Caco-2 (cell line): ENCODE measurements around the gene FAS. TPM values are rescaled to one million over a fixed set of nuclear protein-coding genes. Genes with fewer than 3 reads are reported as not detected.

Experiments
- BruUV-seq: library from RNA; stranded (reverse); fragments of 400-500 nt; replicated peaks from 2 replicates; lab custom pipeline; 2021; lab: Mats Ljungman, UMichigan
- CTCF ChIA-PET: fragments of 300-600 bp; sonication (Branson Sonifier 250); formaldehyde crosslinking; loops from one replicate; lab custom pipeline; 2022; ENCODE audit warnings: antibody characterized with exemption; lab: Charles Lee
- POLR2A ChIA-PET: fragments of 300-600 bp; sonication (Branson Sonifier 250); formaldehyde crosslinking; loops from one replicate; lab custom pipeline; 2022; ENCODE audit warnings: antibody characterized with exemption; lab: Charles Lee
- DNase-seq, 2 experiments: peaks; one replicate each; pipeline versions ENCODE4 v3.0.0 to v3.0.0-alpha.2; 2020 to 2022
- H3K27me3 ChIP-seq: replicated peaks from 2 replicates; pipeline ENCODE4 v1.6.0; 2011; ENCODE audit warnings: low read length; ENCODE audit not compliant: control insufficient read depth, insufficient read depth
- H3K36me3 ChIP-seq: 2 replicates; pipeline ENCODE4 v1.5.1; 2011; ENCODE audit warnings: low read length; ENCODE audit not compliant: control insufficient read depth, insufficient read depth
- H3K4me1 ChIP-seq: fragments of 250-450 bp; sonication (Bioruptor Pico); 2 replicates; pipeline ENCODE4 v1.5.1; 2020; ENCODE audit warnings: mild to moderate bottlenecking
- H3K4me3 ChIP-seq: 2 replicates; pipeline ENCODE4 v1.5.1; 2011; ENCODE audit warnings: low read depth, mild to moderate bottlenecking, control low read depth, low read length
- H3K9me3 ChIP-seq: fragments of 250-450 bp; sonication (Bioruptor Pico); 2 replicates; pipeline ENCODE4 v1.5.1; 2020; ENCODE audit warnings: mild to moderate bottlenecking, moderate library complexity
- H3K27ac Mint-ChIP-seq: one replicate; pipeline ENCODE4 v1.8.0; 2022; ENCODE audit warnings: mixed read lengths; ENCODE audit not compliant: unreplicated experiment
- H3K27me3 Mint-ChIP-seq: one replicate; pipeline ENCODE4 v1.8.0; 2022; ENCODE audit warnings: mixed read lengths; ENCODE audit not compliant: insufficient read depth, unreplicated experiment
- H3K36me3 Mint-ChIP-seq: one replicate; pipeline ENCODE4 v1.8.0; 2022; ENCODE audit warnings: mild to moderate bottlenecking, mixed read lengths; ENCODE audit not compliant: insufficient read depth, unreplicated experiment
- H3K4me1 Mint-ChIP-seq: one replicate; pipeline ENCODE4 v1.8.0; 2022; ENCODE audit warnings: low read depth, mixed read lengths; ENCODE audit not compliant: unreplicated experiment
- H3K4me3 Mint-ChIP-seq: one replicate; pipeline ENCODE4 v1.8.0; 2022; ENCODE audit warnings: mild to moderate bottlenecking, moderate library complexity, mixed read lengths; ENCODE audit not compliant: unreplicated experiment
- H3K9me3 Mint-ChIP-seq: one replicate; pipeline ENCODE4 v1.8.0; 2022; ENCODE audit warnings: mixed read lengths; ENCODE audit not compliant: unreplicated experiment
- intact Hi-C: fragments of 100-400 bp; cut with micrococcal nuclease; formaldehyde crosslinking; loops from one replicate; pipeline ENCODE4 v1.10.0; 2022; ENCODE audit not compliant: unreplicated experiment
- total RNA-seq: library from RNA; stranded (reverse); gene quantifications from 2 replicates; pipeline ENCODE4 v1.2.3, GENCODE V29; 2022
- TF ChIP-seq, protein P1 (sequence below), 2 experiments: fragments of 200-600 bp in 1 of 2; IDR thresholded peaks; 1 replicate in 1 of 2; 2 replicates in 1 of 2; pipeline versions ENCODE4 v1.5.1 to v1.8.0; 2011 to 2022; ENCODE audit warnings: antibody characterized with exemption in 1 of 2, control low read depth in 1 of 2, inconsistent platforms in 1 of 2, low read depth in 1 of 2, low read length in 1 of 2, mild to moderate bottlenecking in 1 of 2, moderate library complexity in 1 of 2; ENCODE audit not compliant: insufficient read depth in 1 of 2, severe bottlenecking in 1 of 2, unreplicated experiment in 1 of 2

FAS gene
- total RNA-seq, 1 experiment from 2014 or later = not detected

DNA sequence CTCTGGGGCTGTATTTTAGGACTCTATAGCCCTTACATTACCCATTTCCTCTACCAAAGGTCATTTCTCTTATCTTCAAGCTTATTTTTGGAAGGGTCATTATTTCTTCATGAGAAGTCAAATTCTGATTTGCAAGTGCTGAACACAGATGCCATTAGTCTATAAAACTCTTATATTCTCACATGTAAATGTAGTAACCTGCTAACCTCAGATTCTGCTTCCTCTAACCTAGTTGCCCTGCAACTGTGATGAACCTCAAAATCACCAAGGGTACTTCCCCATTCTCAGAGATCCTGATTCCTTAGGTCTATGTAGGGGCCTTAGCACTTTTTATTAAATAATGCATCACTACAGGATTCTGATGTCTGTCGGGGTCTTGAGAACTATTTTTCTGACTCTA lies 6.3 kb downstream of the FAS start:
- no peak overlapping the region for H3K4me3 Mint-ChIP-seq
- H3K27ac Mint-ChIP-seq = no peak overlapping the region
- intact Hi-C loops = no loop called here
- no TSS peak for BruUV-seq
- no peaks in the 10 kb centered on the region for H3K4me1 ChIP-seq
- no peaks in the 10 kb centered on the region for H3K4me1 Mint-ChIP-seq
- ChIA-PET CTCF (no interaction called here), POLR2A (no interaction called here)
- TF ChIP-seq, protein P1, sequence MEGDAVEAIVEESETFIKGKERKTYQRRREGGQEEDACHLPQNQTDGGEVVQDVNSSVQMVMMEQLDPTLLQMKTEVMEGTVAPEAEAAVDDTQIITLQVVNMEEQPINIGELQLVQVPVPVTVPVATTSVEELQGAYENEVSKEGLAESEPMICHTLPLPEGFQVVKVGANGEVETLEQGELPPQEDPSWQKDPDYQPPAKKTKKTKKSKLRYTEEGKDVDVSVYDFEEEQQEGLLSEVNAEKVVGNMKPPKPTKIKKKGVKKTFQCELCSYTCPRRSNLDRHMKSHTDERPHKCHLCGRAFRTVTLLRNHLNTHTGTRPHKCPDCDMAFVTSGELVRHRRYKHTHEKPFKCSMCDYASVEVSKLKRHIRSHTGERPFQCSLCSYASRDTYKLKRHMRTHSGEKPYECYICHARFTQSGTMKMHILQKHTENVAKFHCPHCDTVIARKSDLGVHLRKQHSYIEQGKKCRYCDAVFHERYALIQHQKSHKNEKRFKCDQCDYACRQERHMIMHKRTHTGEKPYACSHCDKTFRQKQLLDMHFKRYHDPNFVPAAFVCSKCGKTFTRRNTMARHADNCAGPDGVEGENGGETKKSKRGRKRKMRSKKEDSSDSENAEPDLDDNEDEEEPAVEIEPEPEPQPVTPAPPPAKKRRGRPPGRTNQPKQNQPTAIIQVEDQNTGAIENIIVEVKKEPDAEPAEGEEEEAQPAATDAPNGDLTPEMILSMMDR (IDR thresholded peaks at IDR 0.05; ENCODE audit: insufficient read depth in 1 of 2, low read depth in 1 of 2, low read length in 1 of 2, severe bottlenecking in 1 of 2, unreplicated experiment in 1 of 2) = no peak
- no peaks in the 10 kb centered on the region for H3K36me3 ChIP-seq
- H3K9me3 ChIP-seq = no peaks in the 10 kb centered on the region
- no peak for DNase-seq
- H3K36me3 Mint-ChIP-seq = no peaks in the 10 kb centered on the region
- H3K27me3 ChIP-seq = no peaks in the 10 kb centered on the region; the same call in 1 of the 2 replicates
- peaks cover 17% of the 10 kb centered on the region for H3K27me3 Mint-ChIP-seq
- no peak overlapping the region for H3K4me3 ChIP-seq
- H3K9me3 Mint-ChIP-seq = no peaks in the 10 kb centered on the region

DNA sequence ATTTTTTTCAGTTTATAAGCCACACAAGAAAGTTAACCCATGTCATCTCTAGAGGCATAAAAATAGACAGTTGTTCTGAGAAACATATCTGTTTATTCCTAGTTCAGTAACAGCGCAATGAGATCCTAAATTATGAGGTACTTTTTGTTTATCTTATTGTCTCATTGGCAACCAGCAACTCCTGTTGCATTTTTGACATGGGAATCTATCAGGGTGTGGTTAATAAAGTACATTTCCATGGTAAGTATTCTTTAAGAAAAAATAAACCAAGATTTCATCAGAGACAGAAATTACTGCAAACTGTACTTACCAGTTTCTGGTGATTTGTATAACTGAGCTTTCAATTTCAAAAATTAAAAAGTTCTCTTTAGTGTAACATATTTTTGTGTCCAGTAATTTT lies 9.0 kb downstream of the FAS start:
- H3K4me3 Mint-ChIP-seq = no peak overlapping the region
- CTCF ChIA-PET = no interaction called here
- intact Hi-C loops = no loop called here
- TF ChIP-seq, protein P1 (IDR thresholded peaks at IDR 0.05; ENCODE audit: insufficient read depth in 1 of 2, low read depth in 1 of 2, low read length in 1 of 2, severe bottlenecking in 1 of 2, unreplicated experiment in 1 of 2) = no peak
- Histone ChIP-seq H3K36me3 (no peaks in the 10 kb centered on the region), H3K9me3 (no peaks in the 10 kb centered on the region), H3K27me3 (no peaks in the 10 kb centered on the region), H3K4me1 (no peaks in the 10 kb centered on the region), H3K4me3 (no peak overlapping the region)
- H3K9me3 Mint-ChIP-seq = no peaks in the 10 kb centered on the region
- H3K27ac Mint-ChIP-seq = no peak overlapping the region
- no peaks in the 10 kb centered on the region for H3K4me1 Mint-ChIP-seq
- H3K36me3 Mint-ChIP-seq = no peaks in the 10 kb centered on the region
- POLR2A ChIA-PET = no interaction called here
- no TSS peak for BruUV-seq
- peaks cover 12% of the 10 kb centered on the region for H3K27me3 Mint-ChIP-seq
- no peak for DNase-seq

DNA sequence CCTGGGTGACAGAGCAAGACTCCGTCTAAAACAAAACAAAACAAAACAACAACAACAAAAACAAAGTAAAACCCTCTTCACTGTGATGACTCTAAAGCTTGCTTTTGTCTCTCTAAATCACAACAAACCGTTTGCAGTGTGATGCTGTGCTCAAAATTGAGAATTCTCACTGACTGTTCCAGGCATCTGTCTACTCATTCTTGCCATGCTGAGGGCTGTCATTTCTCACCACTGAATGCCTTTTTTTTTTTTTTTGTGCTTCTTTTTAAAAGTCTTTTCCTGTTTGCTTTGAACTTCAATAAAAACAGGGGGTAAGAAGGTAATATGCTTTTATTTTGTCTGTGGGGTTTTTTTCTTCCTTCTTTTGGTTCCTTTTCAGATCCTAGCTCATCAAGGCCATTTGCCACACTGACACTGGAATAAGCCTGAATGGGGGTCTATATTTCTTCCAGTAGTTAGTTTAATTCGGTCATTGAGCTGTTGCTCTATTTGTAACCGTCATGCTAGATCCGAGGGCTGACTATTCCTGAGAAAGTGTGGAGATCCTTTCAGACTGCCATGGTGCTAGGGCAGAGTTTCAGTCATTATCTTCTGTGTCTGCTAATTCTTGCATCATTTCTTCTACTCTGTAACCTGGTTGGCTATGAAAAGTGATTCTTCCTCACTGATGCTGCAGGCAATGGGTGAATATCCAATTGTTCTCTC lies 10.6 kb downstream of the FAS start:
- BruUV-seq = no TSS peak
- H3K9me3 ChIP-seq = no peaks in the 10 kb centered on the region
- TF ChIP-seq, protein P1 (IDR thresholded peaks at IDR 0.05; ENCODE audit: insufficient read depth in 1 of 2, low read depth in 1 of 2, low read length in 1 of 2, severe bottlenecking in 1 of 2, unreplicated experiment in 1 of 2) = no peak
- POLR2A ChIA-PET = no interaction called here
- Mint-ChIP-seq H3K4me3 (no peak overlapping the region), H3K27ac (no peak overlapping the region), H3K9me3 (no peaks in the 10 kb centered on the region), H3K36me3 (no peaks in the 10 kb centered on the region), H3K4me1 (no peaks in the 10 kb centered on the region), H3K27me3 (peaks cover 14% of the 10 kb centered on the region)
- H3K4me3 ChIP-seq = no peak overlapping the region
- DNase-seq = no peak
- intact Hi-C loops = no loop called here
- no peaks in the 10 kb centered on the region for H3K4me1 ChIP-seq
- H3K36me3 ChIP-seq = no peaks in the 10 kb centered on the region
- CTCF ChIA-PET = interaction anchor here (1.3 kb wide), 1 partner anchor 69 kb away, joined by 5 read pairs; no protein-coding TSS in a partner anchor
- H3K27me3 ChIP-seq = no peaks in the 10 kb centered on the region
